ENCODE measurements around the gene MAPK8. TPM values are rescaled to one million over a fixed set of nuclear protein-coding genes. Genes with fewer than 3 reads are reported as not detected.
A peak's percentile ranks its signal among the peaks of the same experiment; 100 is the strongest.

The MAPK8 gene
- total RNA-seq, result 100 to 1,000 TPM in 1 of 4 donors, 10 to 100 TPM in 3; 13.6 to 182 (median 41.7) TPM

DNA sequence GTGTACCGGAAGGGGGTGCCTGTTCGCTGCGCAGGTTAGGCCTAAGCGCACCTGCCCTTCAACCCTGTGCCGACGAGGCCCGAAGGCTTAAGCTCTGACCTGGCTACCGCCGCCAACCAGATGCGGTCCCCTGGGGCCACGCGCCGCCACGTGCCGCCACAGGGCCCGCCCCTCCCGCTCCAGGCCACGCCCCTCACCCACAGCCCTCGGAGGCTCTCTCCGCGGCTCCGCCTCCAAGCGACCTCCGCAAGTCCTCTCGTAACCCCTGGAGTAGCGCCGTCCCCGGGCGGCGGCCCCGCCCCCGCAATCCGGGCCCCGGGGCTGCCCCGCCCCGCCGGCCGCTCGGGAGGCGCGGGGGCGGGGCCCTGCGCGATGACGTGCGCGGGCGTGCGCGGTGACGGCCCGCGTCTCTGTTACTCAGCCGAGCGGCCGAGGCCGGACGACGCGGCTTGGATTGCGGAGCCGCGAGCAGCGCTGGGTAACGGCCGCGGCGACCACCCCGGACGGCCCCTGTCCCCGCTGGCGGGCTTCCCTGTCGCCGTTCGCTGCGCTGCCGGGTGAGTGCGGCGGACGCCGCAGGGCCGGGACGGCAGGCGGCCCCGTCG is at the start of gene MAPK8:
MAPK8 (plus strand) TSS at position 413 of the 605 bp plus-strand sequence. CDS start 94,984 bp downstream, outside the sequence.
- Histone ChIP-seq H3K36me3 (no peaks in the 10 kb centered on the region), H3K9me3 (no peaks in the 10 kb centered on the region), H3K27ac (peak within 1 kb of the TSS; percentile 86 to 99), H3K4me3 (peak within 1 kb of the TSS; percentile 75 to 99), H3K27me3 (no peaks in the 10 kb centered on the region), H3K4me1 (no peaks in the 10 kb centered on the region)
- TF ChIP-seq, protein P1, sequence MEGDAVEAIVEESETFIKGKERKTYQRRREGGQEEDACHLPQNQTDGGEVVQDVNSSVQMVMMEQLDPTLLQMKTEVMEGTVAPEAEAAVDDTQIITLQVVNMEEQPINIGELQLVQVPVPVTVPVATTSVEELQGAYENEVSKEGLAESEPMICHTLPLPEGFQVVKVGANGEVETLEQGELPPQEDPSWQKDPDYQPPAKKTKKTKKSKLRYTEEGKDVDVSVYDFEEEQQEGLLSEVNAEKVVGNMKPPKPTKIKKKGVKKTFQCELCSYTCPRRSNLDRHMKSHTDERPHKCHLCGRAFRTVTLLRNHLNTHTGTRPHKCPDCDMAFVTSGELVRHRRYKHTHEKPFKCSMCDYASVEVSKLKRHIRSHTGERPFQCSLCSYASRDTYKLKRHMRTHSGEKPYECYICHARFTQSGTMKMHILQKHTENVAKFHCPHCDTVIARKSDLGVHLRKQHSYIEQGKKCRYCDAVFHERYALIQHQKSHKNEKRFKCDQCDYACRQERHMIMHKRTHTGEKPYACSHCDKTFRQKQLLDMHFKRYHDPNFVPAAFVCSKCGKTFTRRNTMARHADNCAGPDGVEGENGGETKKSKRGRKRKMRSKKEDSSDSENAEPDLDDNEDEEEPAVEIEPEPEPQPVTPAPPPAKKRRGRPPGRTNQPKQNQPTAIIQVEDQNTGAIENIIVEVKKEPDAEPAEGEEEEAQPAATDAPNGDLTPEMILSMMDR (IDR thresholded peaks at IDR 0.05), result peak in 1 of 4 experiments; percentile 25
- TF ChIP-seq POLR2A (IDR thresholded peaks at IDR 0.05), result peak; percentile 96 to 99
- peak; percentile 87 to 92 for DNase-seq
- intact Hi-C loops (cut with DNase I; ENCODE audit: low total_unique reads), result no loop called here

DNA sequence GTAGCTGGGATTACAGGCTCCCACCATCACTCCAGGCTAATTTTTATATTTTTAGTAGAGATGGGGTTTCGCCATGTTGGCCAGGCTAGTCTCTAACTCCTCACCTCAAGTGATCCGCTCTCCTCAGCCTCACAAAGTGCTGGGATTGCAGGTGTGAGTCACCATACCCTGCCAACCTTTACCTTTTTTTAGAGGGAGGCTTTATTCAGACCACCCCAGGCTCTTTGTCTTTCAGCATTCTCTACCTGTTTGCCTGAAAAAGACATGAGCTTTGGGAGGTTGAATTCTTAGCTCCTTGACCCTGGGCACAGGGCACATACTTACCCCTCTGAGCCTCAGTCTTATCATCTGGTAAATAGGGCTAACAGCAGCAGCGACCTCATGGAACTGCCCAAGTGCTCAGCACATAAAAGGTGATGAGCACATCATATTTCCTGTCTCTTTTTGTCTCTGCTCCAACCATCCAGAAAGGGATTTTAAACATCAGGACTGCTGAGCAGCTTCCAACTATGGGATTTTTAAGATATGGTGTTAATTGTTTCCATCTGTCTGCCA is 49.0 kb upstream of the MAPK8 start:
- Histone ChIP-seq H3K27me3 (no peaks in the 10 kb centered on the region), H3K4me1 (no peaks in the 10 kb centered on the region), H3K4me3 (no peak overlapping the region), H3K9me3 (no peaks in the 10 kb centered on the region), H3K36me3 (no peaks in the 10 kb centered on the region), H3K27ac (no peak overlapping the region)
- DNase-seq, result no peak
- intact Hi-C loops (cut with DNase I; ENCODE audit: low total_unique reads), result no loop called here
- TF ChIP-seq POLR2A (IDR thresholded peaks at IDR 0.05), result no peak
- TF ChIP-seq, protein P1 (IDR thresholded peaks at IDR 0.05), result no peak

DNA sequence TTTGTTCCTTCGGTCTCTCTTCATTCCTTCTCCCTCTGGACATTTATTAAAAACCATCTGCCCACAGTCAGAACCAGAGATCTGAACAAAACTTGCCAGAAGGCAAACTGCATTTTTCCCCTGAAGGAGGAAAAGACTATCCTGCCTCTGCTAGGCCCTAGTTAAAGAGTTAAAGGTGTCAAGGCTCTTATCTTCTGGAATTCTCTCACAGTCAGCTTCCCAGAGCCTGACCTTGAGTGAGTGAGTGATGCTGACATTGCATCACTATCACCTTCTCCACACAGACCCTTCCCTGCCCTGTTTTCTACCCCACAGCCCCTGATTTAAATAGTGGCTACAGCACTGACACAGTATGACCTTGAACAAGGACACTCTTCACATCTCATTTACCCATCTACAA is 48.4 kb upstream of the MAPK8 start:
- Histone ChIP-seq H3K27me3 (no peaks in the 10 kb centered on the region), H3K27ac (no peak overlapping the region), H3K4me1 (no peaks in the 10 kb centered on the region), H3K4me3 (no peak overlapping the region), H3K36me3 (no peaks in the 10 kb centered on the region), H3K9me3 (no peaks in the 10 kb centered on the region)
- intact Hi-C loops (cut with DNase I; ENCODE audit: low total_unique reads), result no loop called here
- no peak for DNase-seq
- TF ChIP-seq, protein P1 (IDR thresholded peaks at IDR 0.05), result no peak
- TF ChIP-seq POLR2A (IDR thresholded peaks at IDR 0.05), result no peak

DNA sequence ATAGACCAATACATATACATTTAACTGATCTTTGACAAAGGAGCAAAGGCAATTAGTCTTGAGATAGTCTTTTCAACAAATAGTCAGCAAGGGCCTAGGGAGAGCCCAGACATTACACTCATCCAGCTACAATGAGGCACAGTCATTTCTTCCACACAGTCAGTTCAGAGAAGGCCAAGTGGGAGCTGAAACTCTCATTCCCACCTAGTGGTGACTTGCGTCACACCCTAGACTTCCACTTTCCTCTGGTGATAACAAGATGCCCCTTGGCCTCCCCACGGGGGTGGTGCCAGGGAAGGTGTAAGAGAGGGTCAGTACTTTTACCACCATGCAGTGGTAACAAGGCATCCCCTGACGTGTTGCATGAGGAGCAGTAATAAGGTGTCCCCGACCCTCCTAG is 39.9 kb upstream of the MAPK8 start:
- intact Hi-C loops (cut with DNase I; ENCODE audit: low total_unique reads), result no loop called here
- no peaks in the 10 kb centered on the region for H3K4me1 ChIP-seq
- no peak overlapping the region for H3K27ac ChIP-seq
- DNase-seq, result no peak
- H3K9me3 ChIP-seq, result no peaks in the 10 kb centered on the region
- H3K36me3 ChIP-seq, result no peaks in the 10 kb centered on the region
- no peaks in the 10 kb centered on the region for H3K27me3 ChIP-seq
- no peak for TF ChIP-seq POLR2A (IDR thresholded peaks at IDR 0.05)
- TF ChIP-seq, protein P1 (IDR thresholded peaks at IDR 0.05), result no peak
- no peak overlapping the region for H3K4me3 ChIP-seq

DNA sequence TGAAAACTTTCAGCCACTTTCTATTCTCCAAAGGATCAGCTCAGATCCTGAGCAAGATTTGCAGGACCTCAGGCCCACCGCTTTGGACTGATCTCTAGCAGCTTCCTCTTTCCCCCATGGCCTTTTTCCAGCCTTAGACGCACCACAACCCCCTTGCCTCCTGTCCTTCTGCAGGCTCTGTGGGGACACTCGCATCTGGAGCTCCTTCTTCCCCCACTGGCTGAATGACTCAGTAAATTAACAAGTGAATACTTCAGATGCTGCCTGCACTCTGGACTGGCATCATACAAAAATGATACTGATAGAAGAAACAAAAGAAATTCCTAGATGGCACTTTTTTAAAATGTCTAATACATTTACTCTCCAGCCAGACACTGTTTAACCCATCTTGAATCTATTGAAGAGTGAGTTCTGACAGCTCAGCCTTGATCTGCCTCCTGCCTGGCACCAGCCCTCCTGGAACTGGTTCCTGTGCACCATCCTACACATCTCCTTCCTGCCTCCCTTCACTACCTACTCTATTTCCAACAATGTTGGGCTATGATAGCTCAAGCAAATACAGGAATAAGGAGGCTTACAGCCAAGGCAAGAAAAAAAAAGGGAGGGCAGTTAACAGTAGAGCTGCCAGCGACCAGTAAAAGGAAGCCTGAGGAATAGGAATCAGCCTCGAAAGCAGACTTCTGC is 35.3 kb upstream of the MAPK8 start:
- no peak overlapping the region for H3K4me3 ChIP-seq
- intact Hi-C loops (cut with DNase I; ENCODE audit: low total_unique reads), result no loop called here
- H3K27ac ChIP-seq, result no peak overlapping the region
- no peak for TF ChIP-seq POLR2A (IDR thresholded peaks at IDR 0.05)
- TF ChIP-seq, protein P1 (IDR thresholded peaks at IDR 0.05), result no peak
- H3K27me3 ChIP-seq, result no peaks in the 10 kb centered on the region
- no peaks in the 10 kb centered on the region for H3K9me3 ChIP-seq
- DNase-seq, result no peak
- no peaks in the 10 kb centered on the region for H3K4me1 ChIP-seq
- no peaks in the 10 kb centered on the region for H3K36me3 ChIP-seq
